HG03457 (cell line): ENCODE data around the gene DUSP18.
A peak's percentile ranks its signal among the peaks of the same experiment; 100 is the strongest.
"Not testable (repeated sequence)": the region's sequence is repeated elsewhere in the genome, so short reads cannot be mapped to it uniquely, and the experiment has no call there.

Source experiments
- ATAC-seq: cut with Tn5 transposase; IDR thresholded peaks from one replicate; pipeline ENCODE4 v1.9.1; 2021; ENCODE audit warnings: moderate number of reproducible peaks; ENCODE audit not compliant: unreplicated experiment

The DUSP18 gene

DNA sequence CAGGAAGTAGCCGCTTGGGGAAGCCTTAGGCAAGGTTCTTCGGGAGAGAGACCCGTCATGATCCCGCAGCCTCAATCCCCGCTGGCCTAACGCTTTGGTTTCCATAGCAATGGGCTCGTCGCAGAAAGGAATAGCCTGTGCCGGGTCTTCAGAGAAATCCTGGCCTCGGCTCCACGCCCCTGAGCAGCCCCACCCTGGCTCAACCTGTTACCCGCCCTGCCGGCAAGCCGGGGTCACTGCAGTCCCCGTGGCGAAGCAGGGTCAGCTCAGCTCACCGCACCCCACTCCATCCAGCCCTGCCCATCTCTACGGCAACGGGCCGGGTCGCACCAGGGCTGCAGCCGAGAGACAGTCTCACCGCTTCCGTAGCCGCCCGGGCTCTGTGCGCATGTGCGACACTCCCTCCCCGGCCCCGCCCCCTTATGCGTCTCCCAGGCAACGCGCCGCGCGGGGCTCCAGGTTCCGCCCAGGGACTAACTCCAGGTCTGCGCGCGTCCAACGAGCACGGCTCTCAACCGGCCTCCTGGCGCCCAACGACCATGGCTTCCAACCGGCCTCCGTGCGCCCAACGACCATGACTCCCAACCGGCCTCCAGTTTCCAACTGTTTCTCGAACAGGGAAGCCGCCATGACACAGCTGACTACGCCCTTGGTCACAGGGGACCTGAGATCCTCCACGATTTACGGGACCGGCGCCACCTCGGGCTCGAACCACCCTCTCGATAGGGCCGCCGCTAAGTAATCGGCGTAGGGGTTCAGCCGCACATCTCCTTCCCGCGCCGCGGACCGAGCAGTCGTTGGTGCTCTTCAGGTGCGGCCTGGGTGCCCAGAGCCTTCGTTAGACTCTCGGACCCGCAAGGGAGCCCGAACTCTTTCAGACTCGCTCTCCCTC lies at the start of gene DUSP18:
Gene DUSP18 (minus strand): TSS at position 382 of the 892 bp plus-strand sequence. CDS start 3,872 bp downstream, outside the sequence.
- peak; percentile 69 for ATAC-seq

DNA sequence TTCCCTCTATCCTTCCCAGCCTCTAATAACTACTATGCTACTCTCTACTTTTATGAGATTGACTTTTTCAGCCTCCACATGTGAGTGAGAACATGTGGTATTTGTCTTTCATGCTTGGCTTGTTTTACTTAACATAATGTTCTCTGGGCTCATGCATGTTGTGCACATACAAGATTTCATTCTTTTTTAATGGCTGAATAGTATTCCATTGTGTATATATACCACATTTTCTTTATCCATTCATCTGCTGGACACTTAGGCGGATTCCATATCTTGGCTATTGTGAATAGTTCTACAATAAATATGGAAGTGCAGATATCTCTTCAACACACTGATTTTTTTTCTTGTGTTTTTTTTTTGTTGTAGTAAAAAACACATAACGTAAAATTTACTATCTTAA lies 46.4 kb upstream of the DUSP18 start:
- no peak for ATAC-seq

DNA sequence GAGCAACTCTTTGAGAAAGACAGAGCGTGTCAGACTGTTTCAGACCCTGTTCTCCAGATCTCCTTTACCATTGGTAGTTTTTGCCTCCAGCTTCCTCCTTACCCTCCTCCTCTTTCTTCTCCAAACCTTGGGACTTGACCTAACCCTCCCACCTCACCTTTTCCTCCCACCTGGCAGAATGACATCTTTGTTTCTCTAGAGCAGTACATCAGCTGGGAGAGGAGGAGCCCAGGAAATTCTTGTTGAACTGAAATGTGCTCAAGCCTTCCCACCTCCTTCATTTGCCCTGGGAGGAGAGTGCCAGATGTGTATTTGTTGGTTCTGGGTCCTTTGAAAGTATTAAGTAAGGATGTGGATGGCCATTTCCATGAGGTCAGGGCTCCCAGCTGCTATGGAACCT lies 44.4 kb upstream of the DUSP18 start:
- ATAC-seq = no peak

DNA sequence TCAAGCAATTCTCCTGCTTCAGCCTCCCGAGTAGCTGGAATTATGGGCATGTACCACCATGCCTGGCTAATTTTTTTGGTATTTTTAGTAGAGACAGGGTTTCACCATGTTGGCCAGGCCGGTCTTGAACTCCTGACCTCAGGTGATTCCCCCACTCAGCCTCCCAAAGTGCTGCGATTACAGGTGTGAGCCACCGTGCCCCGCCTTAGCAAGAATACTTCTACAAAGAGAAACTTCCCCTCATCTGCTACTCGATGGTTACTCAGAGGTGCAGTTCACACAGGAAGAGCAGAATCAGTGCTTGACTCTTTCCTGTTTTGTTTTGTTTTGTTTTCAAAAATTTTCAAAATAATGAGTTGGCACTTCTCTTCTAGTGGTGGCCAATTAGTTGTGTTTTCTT lies 42.3 kb upstream of the DUSP18 start:
- not testable (repeated sequence) for ATAC-seq

DNA sequence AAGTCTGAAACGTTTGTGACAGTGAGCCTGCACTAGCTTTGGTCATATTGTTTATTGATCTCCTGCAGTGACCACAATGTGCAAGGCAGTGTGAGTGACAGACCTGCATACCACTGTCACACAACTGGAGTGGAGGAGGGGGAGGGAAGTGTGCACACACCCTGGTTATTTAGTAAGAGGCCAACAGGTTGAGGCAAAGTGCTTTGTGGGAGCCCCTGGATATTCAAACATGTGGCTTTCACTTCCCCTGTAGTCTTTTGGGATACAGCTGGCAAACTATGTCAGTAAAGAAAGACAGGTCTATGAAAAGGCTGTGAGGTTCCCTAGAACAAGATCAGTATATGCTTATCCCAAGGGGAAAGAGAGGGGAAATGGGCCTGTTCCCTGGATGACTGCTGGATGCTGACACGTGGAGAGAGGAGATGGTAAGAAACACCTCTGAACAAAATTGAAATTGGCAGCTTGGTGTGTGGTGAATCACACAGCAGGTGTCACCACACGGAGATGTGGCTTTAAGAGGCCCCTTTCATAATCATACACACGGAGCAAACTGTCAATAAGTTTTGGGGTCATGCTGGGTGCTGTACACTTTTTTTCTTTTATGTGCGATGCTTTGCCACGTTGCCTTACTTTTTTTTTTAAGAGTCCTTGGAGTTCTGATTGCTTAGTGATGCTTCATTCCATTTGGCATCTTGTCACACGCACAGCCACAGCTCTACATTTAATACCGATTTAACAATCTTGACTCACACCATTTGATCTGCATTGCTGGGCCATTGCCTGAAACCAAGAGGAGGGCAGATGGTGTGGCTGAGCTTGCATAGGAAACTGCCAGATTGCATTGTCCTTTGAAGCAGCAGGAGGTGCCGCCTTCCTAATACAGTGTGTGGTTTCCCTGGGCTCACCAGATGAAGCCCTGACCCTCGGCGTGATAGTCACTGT lies 38.3 kb upstream of the DUSP18 start:
- ATAC-seq = no peak

DNA sequence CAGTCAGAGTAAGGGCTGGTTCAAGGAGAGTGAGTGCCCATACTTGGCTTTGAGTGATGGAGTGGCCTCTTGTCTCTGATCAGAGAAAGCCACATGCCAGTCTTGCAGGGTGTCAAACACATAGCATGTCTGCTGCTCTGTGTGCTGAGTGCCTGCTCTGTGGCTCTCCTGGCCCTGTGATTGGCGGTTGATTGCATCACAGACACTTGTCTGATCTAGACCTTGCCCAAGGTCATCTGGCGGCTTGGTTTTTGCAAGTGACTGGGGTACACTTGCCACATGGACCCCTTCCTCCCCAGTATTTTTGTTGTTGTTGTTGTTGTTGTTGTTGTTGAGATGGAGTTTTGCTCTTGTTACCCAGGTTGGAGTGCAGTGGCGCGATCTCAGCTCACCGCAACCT lies 37.3 kb upstream of the DUSP18 start:
- ATAC-seq = no peak

DNA sequence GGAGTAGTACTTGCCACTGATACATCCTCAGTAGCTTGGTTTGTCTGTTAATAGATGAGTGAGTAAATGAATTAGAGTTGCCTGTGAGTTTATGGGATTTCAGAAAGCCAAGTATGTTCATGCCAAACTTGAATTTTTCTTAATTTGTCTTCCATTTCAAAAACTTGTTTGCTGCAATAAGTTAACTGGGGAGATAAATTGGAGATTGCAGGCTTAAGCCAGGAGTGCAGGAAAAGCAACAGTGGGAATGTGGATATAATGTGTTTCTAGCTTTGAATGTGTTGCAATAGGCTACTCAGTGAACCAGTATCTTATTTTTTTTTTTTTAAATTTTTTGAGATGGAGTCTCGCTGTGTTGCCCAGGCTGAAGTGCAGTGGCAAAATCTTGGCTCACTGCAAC lies 35.2 kb upstream of the DUSP18 start:
- no peak for ATAC-seq

DNA sequence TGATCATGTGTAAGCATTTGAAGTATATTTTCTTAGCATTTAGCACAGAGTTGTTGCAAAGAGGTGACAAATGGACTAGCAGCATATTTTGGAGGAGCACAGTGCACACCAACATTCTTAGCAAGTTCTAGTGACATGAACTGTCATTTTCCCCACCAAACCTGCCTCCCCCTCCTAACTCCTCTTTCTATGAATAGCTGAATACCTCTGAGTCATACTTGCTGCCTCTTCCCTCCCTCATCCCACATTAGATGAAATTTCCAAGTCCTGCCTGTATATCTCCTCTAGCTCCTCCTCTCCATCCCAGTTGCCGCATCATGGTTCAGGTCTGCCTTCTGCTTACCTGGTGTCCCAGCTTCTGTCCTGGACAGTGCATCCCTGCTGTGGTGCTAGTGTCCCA lies 34.2 kb upstream of the DUSP18 start:
- no peak for ATAC-seq

DNA sequence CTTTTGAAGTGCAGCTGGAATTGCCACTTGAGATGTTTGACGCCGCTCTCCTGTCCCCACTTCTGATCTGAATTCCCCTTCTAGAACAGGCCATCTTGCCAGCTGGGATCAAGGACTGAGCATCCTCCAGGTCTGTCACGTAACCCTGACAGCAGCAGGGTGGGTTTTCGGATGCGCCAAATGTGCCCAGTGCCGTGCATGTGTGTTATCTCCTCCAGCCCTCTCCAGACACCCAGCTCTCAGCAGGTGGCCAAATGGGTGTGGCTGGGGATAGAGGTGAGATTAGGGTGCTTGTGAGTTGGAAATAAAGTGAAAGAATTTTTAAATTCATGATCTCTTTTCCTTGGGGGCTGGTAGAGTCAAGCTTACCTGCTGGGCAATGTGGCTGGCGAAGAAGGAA lies 30.3 kb upstream of the DUSP18 start:
- ATAC-seq = no peak

DNA sequence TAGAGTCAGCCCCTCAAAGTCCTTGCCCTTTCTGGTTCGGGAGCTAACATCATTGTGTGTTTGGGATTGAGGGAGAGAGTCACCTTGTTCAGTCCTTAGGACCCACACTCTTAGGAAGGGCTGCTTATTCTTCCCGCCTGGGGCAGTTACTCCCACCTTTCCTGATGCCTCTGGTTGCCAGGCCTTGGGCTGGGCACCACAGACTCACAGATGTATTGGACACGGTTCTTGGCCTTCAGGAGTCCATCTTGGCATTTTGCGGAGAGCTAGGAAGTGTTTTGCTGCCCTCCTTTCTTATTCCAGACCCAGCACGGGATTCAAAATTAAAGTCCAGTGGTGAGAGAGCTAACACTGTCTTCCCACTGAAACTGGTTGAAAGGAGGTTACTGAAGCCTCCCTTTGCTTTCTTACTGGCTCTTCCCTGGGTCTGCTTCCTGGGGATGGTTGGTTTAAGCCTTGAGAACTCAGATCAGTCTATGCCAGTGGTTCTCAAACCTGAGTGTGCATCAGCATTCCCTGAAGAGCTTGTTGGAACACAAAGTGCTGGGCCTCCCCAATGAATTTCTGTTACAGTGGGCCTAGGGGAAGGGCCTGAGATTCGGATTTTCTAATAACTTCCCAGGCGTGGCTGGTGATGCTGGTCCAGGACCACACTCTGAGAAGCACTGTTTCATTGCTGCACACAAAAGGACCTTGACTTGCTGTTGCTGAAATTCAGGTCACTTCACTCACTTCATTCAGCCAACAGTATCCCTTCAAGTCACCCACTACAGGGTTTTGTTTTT lies 28.4 kb upstream of the DUSP18 start:
- no peak for ATAC-seq

DNA sequence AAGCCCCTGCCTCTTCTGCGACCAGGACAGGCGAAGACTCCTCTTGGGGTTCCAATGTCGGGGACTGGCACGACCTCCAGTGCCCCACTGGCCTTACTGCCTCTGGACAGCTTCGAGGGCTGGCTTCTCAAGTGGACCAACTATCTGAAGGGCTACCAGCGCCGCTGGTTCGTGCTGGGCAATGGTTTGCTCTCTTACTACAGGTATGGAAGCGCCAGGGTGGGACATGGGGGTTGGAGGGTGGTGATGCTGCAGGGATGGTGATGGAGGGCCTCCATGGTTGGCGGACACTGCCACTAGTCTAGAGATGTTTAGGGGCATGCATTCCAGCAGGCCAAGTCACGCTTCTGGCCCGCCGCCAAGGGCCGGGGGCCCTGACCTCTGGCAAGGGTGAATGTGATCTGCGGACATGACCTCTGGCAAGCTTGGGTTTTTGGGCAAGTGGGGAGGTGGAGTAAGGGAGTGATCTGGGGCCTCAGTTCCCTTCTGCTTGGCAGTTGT lies 27.7 kb upstream of the DUSP18 start:
- ATAC-seq = no peak

DNA sequence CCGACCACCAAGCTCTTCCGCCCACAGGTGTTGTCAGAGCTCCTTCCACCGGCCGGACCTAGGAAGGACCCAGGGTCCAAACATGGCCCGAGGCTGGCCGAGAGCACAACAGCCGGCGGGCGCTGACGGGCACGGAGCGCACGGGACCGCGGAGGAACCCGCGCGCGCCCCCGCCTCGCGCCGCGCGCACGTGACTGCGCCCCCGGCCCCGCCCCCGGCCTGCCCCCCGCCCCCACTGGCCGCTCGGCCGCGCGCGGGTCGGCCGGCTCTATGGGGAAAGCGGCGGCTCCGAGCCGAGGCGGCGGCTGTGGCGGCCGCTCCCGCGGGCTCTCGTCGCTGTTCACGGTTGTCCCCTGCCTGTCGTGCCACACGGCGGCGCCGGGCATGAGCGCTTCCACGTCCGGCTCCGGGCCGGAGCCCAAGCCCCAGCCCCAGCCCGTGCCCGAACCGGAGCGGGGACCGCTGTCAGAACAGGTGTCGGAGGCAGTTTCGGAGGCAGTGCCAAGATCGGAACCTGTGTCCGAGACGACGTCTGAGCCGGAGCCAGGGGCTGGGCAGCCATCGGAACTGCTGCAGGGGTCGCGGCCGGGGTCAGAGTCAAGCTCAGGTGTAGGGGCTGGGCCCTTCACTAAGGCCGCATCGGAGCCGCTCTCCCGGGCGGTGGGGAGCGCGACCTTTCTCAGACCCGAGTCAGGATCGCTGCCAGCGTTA lies 27.1 kb upstream of the DUSP18 start, which contains the start of gene OSBP2:
Gene OSBP2 (plus strand): TSS at position 235 of the 711 bp plus-strand sequence. CDS start 36 bp downstream, at position 271.
- no peak for ATAC-seq

DNA sequence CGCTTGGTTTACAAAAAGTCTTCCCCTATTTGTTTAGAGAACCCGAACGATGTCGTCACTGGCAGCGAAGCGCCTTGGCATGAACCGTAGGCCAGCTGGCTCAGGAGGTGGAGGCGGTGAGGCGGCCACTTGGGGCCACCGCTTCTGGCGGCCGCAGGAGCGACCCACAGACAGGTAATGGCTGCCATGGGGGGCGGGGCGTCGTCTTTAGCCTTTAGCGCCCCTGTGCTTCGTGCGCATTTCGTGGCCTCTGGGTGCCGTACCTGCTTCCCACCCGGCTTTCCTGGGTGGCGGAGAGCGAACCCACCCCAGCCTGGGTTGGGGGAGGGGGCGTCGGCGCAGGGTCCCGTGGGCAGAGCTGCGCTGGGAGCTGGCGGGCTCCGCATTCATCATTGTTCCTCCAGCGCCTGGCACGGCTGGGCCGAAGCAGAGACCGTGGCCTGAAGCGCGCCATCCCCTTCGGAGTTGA lies 26.5 kb upstream of the DUSP18 start:
- no peak for ATAC-seq

DNA sequence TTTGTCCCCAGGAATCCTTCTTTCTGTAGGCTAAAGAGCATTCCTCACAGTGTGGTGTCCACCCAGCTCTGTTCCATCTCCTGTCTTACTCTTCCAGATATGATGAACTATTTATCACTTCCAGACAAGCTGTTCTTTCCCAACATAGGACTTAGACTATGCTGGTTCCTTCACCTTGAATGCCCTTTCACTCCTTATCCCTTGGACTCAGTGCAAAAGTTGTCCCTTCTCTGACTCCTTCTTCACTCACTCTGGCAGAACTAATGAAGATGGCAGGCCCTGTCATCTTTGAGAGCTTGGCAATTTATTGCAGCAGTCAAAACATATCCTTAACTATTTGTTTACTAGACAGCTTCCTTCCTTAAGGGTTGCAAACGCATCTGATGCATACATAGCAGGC lies 23.5 kb upstream of the DUSP18 start:
- ATAC-seq = no peak

DNA sequence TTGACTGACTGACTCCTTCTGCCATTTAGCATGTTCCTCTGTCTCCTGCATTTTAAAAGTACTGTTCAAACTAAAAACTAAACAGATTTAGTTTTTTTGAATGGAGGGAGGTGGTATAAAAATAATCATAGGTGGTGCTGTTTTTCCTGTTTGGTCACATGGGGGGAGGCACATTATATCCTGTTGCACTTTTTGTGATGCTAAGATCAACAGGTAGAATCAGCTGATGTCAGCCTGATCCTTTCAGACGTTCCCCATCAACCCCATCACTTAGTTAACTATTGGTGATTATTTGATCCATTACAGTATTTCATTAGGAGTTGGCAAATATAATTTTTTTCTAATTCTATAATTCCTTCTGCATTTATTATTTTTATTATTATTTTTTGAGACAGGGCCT lies 21.9 kb upstream of the DUSP18 start:
- no peak for ATAC-seq

DNA sequence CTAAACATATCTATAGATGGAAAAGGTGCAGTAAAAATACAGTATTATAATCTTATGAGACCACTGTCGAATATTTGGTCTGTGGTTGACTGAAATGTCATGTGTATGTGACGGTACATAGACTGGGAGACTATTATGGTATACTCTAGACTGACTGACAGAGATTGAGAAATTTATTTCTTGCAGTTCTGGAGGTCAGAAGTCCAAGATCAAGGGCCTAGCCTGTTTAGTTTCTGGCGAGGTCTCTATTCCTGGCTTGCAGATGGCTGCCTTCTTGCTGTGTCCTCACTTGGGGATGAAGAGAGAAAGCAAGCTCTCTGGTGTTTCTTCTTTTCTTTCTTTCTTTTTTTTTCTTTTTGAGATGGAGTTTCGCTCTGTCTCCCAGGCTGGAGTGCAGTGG lies 19.7 kb upstream of the DUSP18 start:
- ATAC-seq = no peak

DNA sequence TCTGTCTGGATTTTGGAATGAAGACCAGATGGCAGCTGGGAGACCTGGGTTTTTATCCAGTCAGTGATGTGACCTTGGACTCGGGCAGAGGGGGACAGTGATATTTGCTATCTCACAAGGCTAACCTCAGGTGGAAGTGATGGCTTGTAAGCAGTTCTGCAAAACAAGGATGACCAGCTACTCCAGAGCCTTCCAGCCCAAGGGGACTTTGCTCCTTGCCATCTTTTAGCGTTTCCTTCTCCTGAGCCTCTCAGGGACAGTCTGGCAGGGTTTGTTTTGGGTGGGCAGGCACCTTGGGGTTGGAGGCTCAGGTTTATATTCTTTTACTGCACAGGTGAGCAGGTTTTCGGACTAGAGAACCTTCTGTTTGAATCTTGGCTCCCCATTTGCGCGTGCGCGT lies 17.5 kb upstream of the DUSP18 start:
- no peak for ATAC-seq

DNA sequence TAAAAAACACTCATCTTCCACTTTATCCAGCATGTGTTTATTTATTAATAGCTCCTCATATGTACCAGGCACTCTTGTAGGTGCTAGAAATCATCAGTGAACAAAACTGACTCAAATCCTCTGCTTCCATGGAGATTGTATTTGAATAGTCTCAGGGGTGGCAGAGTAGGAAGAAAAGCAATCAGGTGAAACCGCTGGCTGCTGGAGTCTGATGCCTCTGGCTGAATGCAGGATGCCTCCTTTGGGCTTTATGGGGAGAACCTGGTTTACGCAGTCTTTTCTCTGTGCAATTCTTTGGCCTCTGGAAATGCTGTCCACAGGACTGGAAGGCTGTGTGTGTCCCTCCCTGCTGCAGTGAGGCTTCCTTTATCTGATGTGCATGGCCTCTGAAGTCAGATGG lies 14.2 kb upstream of the DUSP18 start:
- no peak for ATAC-seq

DNA sequence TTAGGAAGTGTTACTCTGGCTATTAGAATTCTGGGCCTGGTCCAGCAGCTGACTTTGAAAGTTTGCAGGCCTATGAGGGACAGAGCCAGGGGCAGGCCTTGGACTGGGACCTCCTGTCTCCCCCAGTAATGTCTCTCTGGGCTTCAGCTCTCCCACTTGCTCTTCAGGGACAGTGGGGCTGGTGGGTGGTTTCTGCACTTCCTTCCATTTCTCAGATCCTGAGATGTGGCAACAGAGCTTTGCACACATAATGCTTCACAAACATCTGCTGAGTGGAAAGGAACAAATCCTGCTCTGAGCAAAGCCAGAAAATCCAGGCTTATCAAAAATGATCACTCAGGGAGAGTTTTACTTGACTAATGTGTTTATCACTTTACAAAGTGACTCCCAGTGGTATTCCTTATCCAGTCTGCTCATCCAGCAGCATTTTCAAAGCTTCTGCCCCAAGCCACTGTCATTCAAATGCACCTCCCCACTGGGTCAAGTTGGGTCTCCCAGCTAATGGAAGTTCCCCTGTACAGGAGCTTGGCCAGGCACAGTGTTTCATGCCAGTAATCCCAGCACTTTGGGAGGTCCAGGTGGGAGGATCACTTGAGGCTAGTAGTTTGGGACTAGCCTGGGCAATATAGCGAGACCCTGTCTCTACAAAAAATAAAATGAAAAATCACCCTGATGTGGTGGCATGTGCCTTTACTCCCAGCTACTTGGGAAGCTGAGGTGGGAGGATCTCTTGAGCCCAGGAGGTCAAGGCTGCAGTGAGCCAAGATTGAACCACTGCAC lies 13.5 kb upstream of the DUSP18 start:
- ATAC-seq = no peak
